Calu3 (cell line): ENCODE measurements around the gene NPHP4. TPM values are rescaled to one million over a fixed set of nuclear protein-coding genes. Genes with fewer than 3 reads are reported as not detected.

Experiments used
- BruUV-seq: library from RNA; stranded (reverse); fragments of 400-500 nt; replicated peaks from 2 replicates; lab custom pipeline; 2021; lab: Mats Ljungman, UMichigan
- CTCF ChIA-PET: fragments of 300-600 bp; sonication (Branson Sonifier 250); formaldehyde crosslinking; loops from one replicate; lab custom pipeline; 2022; ENCODE audit warnings: antibody characterized with exemption; lab: Charles Lee
- DNase-seq: peaks from one replicate; pipeline ENCODE4 v3.0.0; 2022
- H3K27ac Mint-ChIP-seq: one replicate; pipeline ENCODE4 v1.8.0; 2022; ENCODE audit warnings: mixed read lengths; ENCODE audit not compliant: unreplicated experiment
- H3K27me3 Mint-ChIP-seq: one replicate; pipeline ENCODE4 v1.8.0; 2022; ENCODE audit warnings: mixed read lengths; ENCODE audit not compliant: unreplicated experiment
- H3K36me3 Mint-ChIP-seq: one replicate; pipeline ENCODE4 v1.8.0; 2022; ENCODE audit warnings: mild to moderate bottlenecking, moderate library complexity, mixed read lengths; ENCODE audit not compliant: insufficient read depth, unreplicated experiment
- H3K4me1 Mint-ChIP-seq: one replicate; pipeline ENCODE4 v1.8.0; 2022; ENCODE audit warnings: mild to moderate bottlenecking, low read depth, mixed read lengths; ENCODE audit not compliant: unreplicated experiment
- H3K4me3 Mint-ChIP-seq: one replicate; pipeline ENCODE4 v1.8.0; 2022; ENCODE audit warnings: mild to moderate bottlenecking, low read depth, moderate library complexity, mixed read lengths; ENCODE audit not compliant: unreplicated experiment
- H3K9me3 Mint-ChIP-seq: one replicate; pipeline ENCODE4 v1.8.0; 2022; ENCODE audit warnings: low read depth, mixed read lengths; ENCODE audit not compliant: unreplicated experiment
- CTCF ChIP-seq: fragments of 200-600 bp; IDR thresholded peaks from one replicate; pipeline ENCODE4 v1.8.0; 2022; ENCODE audit warnings: antibody characterized with exemption; ENCODE audit not compliant: unreplicated experiment
- intact Hi-C: fragments of 100-400 bp; cut with micrococcal nuclease; formaldehyde crosslinking; loops from one replicate; pipeline ENCODE4 v1.10.0; 2022; ENCODE audit not compliant: unreplicated experiment
- total RNA-seq: library from RNA; stranded (reverse); gene quantifications from 2 replicates; pipeline ENCODE4 v1.2.3, GENCODE V29; 2022

Gene NPHP4
- total RNA-seq, 1 experiment from 2014 or later = 11.1 TPM

GRCh38 chr1:5974631-5975030 lies 17.6 kb downstream of the NPHP4 start:
- H3K27me3 Mint-ChIP-seq = no peaks in the 10 kb centered on the region
- H3K4me3 Mint-ChIP-seq = no peak overlapping the region
- H3K4me1 Mint-ChIP-seq = peaks cover 15% of the 10 kb centered on the region
- BruUV-seq = no TSS peak
- CTCF ChIA-PET = interaction anchor here (1.0 to 1.1 kb wide), 2 partner anchors 229 to 464 kb away, joined by 3 to 5 read pairs; no protein-coding TSS in a partner anchor
- intact Hi-C loops = no loop called here
- H3K36me3 Mint-ChIP-seq = peaks cover 5% of the 10 kb centered on the region
- no peaks in the 10 kb centered on the region for H3K9me3 Mint-ChIP-seq
- no peak for TF ChIP-seq CTCF
- no peak overlapping the region for H3K27ac Mint-ChIP-seq
- DNase-seq = no peak

DNA sequence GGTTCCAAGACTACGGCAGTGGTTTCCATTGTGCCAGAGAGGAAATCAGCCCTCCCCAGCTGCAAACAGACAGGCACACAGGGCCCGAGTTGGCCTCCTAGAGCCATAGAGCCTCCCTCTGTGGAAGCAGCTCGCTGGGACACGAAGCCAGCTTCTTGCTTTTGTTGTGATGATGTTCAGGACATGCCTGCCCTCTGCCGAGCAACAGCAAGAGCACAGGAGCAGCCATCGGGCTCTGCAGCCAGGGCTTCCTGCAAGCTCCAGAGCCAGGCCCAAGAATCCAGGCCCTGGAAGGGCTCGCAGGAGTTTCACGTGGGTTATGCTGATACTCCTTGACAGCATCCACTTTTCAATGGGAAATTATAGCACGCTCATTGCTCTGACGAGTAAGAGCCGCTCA lies 18.5 kb downstream of the NPHP4 start:
- no peak for DNase-seq
- no peak for TF ChIP-seq CTCF
- Mint-ChIP-seq H3K36me3 (peaks cover 5% of the 10 kb centered on the region), H3K9me3 (no peaks in the 10 kb centered on the region), H3K4me1 (peaks cover 15% of the 10 kb centered on the region), H3K27me3 (no peaks in the 10 kb centered on the region), H3K4me3 (no peak overlapping the region), H3K27ac (no peak overlapping the region)
- CTCF ChIA-PET = no interaction called here
- intact Hi-C loops = no loop called here
- no TSS peak for BruUV-seq

- no peak for TF ChIP-seq CTCF
- Mint-ChIP-seq H3K36me3 (no peaks in the 10 kb centered on the region), H3K9me3 (no peaks in the 10 kb centered on the region), H3K4me3 (no peak overlapping the region), H3K27me3 (no peaks in the 10 kb centered on the region), H3K27ac (no peak overlapping the region), H3K4me1 (peaks cover 15% of the 10 kb centered on the region)
- CTCF ChIA-PET = no interaction called here
- intact Hi-C loops = no loop called here
- no peak for DNase-seq
- no TSS peak for BruUV-seq
These were observed 20.1 kb downstream of the NPHP4 start for GRCh38 chr1:5972198-5972520.

DNA sequence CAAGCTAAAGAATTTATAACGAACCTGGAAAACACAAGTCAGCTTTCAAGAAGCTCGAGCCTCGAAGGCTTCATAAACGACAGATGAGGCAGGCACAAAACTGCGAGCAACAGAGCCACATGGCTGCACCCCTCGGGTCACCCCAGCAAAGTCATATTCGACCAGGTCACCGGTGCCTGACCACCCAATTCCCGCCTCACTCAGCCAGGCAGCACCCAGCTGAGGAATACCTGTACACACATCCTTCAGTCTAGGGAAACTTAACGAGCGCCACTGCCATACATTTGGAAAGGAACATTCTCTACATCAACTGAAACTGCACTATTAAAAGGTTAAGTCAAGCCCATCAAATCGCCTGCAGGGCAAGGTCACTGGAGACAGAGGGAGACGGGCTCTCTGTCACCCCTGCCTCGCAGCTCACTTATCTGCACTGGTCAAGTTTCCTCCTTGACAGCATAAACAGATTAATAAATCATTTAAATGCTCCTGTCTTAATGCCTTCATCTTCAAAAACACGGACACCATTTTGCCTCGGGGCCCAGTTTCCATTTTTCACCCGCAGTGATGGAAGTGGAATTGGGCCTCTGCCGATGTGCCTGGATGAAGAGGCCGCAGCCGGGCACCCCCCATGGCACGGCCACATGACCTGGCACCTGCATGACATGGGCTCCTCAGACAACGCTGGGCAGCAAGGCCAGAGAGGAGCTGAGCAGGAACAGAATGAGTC lies 20.6 kb downstream of the NPHP4 start:
- CTCF ChIA-PET = no interaction called here
- TF ChIP-seq CTCF = no peak
- Mint-ChIP-seq H3K27ac (no peak overlapping the region), H3K9me3 (no peaks in the 10 kb centered on the region), H3K4me1 (peaks cover 15% of the 10 kb centered on the region), H3K36me3 (no peaks in the 10 kb centered on the region), H3K4me3 (no peak overlapping the region), H3K27me3 (no peaks in the 10 kb centered on the region)
- intact Hi-C loops = no loop called here
- no peak for DNase-seq
- no TSS peak for BruUV-seq
